ENCODE measurements around the gene PRIM1.

GRCh38 chr12:56684745-56685359 lies 67.3 kb downstream of the PRIM1 start:
- TF ChIP-seq CSRNP3 (CRISPR knock-in tag; IDR thresholded peaks at IDR 0.05) (no peak), POU6F1 (CRISPR knock-in tag; IDR thresholded peaks at IDR 0.05; ENCODE audit: borderline replicate concordance, low read depth) (no peak), TCF4 (CRISPR knock-in tag; IDR thresholded peaks at IDR 0.05; ENCODE audit: borderline replicate concordance) (no peak), ZFP30 (CRISPR knock-in tag; IDR thresholded peaks at IDR 0.05) (no peak), RARB (CRISPR knock-in tag; IDR thresholded peaks at IDR 0.05) (no peak), ISL1 (CRISPR knock-in tag; IDR thresholded peaks at IDR 0.05) (no peak)
